ENCODE measurements around the gene KRTAP4-6.

DNA sequence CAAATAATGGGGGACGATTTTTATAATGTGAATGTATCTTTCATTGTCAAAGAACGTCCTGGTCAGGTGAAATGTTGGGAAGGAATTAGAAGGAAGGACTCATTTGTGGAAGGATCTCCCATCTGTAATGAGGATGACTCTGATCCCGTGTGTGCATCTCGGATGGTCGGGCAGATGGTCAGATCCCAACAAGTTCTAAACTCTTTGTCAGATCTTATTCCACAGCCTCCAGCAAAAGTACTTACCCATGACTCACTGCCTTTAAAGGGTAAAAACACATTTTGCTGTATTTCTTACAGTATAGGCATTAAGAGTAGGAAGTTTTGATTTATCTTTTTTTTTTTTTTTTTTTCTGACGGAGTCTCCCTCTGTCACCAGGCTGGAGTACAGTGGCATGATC, 41.9 kb downstream of the KRTAP4-6 start:
- TF ChIP-seq, protein P1, sequence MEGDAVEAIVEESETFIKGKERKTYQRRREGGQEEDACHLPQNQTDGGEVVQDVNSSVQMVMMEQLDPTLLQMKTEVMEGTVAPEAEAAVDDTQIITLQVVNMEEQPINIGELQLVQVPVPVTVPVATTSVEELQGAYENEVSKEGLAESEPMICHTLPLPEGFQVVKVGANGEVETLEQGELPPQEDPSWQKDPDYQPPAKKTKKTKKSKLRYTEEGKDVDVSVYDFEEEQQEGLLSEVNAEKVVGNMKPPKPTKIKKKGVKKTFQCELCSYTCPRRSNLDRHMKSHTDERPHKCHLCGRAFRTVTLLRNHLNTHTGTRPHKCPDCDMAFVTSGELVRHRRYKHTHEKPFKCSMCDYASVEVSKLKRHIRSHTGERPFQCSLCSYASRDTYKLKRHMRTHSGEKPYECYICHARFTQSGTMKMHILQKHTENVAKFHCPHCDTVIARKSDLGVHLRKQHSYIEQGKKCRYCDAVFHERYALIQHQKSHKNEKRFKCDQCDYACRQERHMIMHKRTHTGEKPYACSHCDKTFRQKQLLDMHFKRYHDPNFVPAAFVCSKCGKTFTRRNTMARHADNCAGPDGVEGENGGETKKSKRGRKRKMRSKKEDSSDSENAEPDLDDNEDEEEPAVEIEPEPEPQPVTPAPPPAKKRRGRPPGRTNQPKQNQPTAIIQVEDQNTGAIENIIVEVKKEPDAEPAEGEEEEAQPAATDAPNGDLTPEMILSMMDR (IDR thresholded peaks at IDR 0.05 in 8 of 11, conservative IDR thresholded peaks at IDR 0.05 in 3 of 11), result no peak
- TF ChIP-seq POLR2A (IDR thresholded peaks at IDR 0.05) (no peak), POLR2AphosphoS5 (IDR thresholded peaks at IDR 0.05) (no peak)
